Fibroblast of lung (primary cell): ENCODE results near the gene POU4F1.
A peak's percentile ranks its signal among the peaks of the same experiment; 100 is the strongest.

ENCODE experiments used
- EZH2 ChIP-seq: IDR thresholded peaks from 2 replicates; pipeline ENCODE4 v1.5.1; 2012; ENCODE audit warnings: low read length, control low read depth, mild to moderate bottlenecking; ENCODE audit errors: missing control alignments
- TF ChIP-seq, protein P1 (sequence below), 2 donors: IDR thresholded peaks in 1 of 2; conservative IDR thresholded peaks in 1 of 2; 1 replicate in 1 of 2; 2 replicates in 1 of 2; pipeline ENCODE4 v1.5.1; 2011 to 2012; ENCODE audit warnings: low read length in 2 of 2, control low read depth in 1 of 2, inconsistent platforms in 1 of 2, low read depth in 1 of 2, mild to moderate bottlenecking in 1 of 2

GRCh38 chr13:78607409-78608251 lies 4.3 kb upstream of the POU4F1 start:
- TF ChIP-seq, protein P1, sequence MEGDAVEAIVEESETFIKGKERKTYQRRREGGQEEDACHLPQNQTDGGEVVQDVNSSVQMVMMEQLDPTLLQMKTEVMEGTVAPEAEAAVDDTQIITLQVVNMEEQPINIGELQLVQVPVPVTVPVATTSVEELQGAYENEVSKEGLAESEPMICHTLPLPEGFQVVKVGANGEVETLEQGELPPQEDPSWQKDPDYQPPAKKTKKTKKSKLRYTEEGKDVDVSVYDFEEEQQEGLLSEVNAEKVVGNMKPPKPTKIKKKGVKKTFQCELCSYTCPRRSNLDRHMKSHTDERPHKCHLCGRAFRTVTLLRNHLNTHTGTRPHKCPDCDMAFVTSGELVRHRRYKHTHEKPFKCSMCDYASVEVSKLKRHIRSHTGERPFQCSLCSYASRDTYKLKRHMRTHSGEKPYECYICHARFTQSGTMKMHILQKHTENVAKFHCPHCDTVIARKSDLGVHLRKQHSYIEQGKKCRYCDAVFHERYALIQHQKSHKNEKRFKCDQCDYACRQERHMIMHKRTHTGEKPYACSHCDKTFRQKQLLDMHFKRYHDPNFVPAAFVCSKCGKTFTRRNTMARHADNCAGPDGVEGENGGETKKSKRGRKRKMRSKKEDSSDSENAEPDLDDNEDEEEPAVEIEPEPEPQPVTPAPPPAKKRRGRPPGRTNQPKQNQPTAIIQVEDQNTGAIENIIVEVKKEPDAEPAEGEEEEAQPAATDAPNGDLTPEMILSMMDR (conservative IDR thresholded peaks at IDR 0.05 in 1 of 2, IDR thresholded peaks at IDR 0.05 in 1 of 2; ENCODE audit: low read depth in 1 of 2, low read length in 2 of 2): no peak
- peak; percentile 54 for TF ChIP-seq EZH2
